HG03432 (cell line): ENCODE data around the gene FOXK1.

ENCODE experiments used
- ATAC-seq: cut with Tn5 transposase; IDR thresholded peaks from one replicate; pipeline ENCODE4 v1.9.1; 2021; ENCODE audit warnings: mild to moderate bottlenecking, moderate library complexity; ENCODE audit not compliant: unreplicated experiment

The FOXK1 gene

GRCh38 chr7:4720225-4720624 is 38.1 kb downstream of the FOXK1 start:
- peak; percentile 45 for ATAC-seq

- no peak for ATAC-seq
Measured at GRCh38 chr7:4722308-4722707, 40.2 kb downstream of the FOXK1 start.

GRCh38 chr7:4722960-4723630 is 41.0 kb downstream of the FOXK1 start:
- no peak for ATAC-seq

GRCh38 chr7:4724648-4725013 is 42.5 kb downstream of the FOXK1 start:
- ATAC-seq = no peak

- peak; percentile 88 for ATAC-seq
Measured at GRCh38 chr7:4725014-4725849, 43.1 kb downstream of the FOXK1 start.

GRCh38 chr7:4725850-4726450 is 43.9 kb downstream of the FOXK1 start:
- no peak for ATAC-seq

GRCh38 chr7:4726566-4726965 is 44.5 kb downstream of the FOXK1 start:
- no peak for ATAC-seq

- no peak for ATAC-seq
Measured at GRCh38 chr7:4727914-4728705, 46.0 kb downstream of the FOXK1 start.

- ATAC-seq = no peak
Measured at GRCh38 chr7:4729266-4729665, 47.2 kb downstream of the FOXK1 start.

GRCh38 chr7:4730276-4730675 is 48.2 kb downstream of the FOXK1 start:
- ATAC-seq = no peak

GRCh38 chr7:4730971-4731370 is 48.9 kb downstream of the FOXK1 start:
- no peak for ATAC-seq

- no peak for ATAC-seq
Measured at GRCh38 chr7:4731803-4732202, 49.7 kb downstream of the FOXK1 start.

- no peak for ATAC-seq
Measured at GRCh38 chr7:4733936-4734528, 51.9 kb downstream of the FOXK1 start.

GRCh38 chr7:4734587-4735345 is 52.7 kb downstream of the FOXK1 start:
- no peak for ATAC-seq

- no peak for ATAC-seq
Measured at GRCh38 chr7:4737300-4737699, 55.2 kb downstream of the FOXK1 start.

- ATAC-seq = no peak
Measured at GRCh38 chr7:4738711-4739527, 56.8 kb downstream of the FOXK1 start.

- no peak for ATAC-seq
Measured at GRCh38 chr7:4739528-4739992, 57.5 kb downstream of the FOXK1 start.

GRCh38 chr7:4740796-4741195 is 58.7 kb downstream of the FOXK1 start:
- no peak for ATAC-seq

GRCh38 chr7:4742051-4742573 is 60.0 kb downstream of the FOXK1 start:
- no peak for ATAC-seq
